HG03095 (cell line): ENCODE data around the gene ITCH.
"Not testable (repeated sequence)": the region's sequence is repeated elsewhere in the genome, so short reads cannot be mapped to it uniquely, and the experiment has no call there.

ENCODE experiments used
- ATAC-seq: cut with Tn5 transposase; IDR thresholded peaks from one replicate; pipeline ENCODE4 v1.9.1; 2021; ENCODE audit warnings: moderate library complexity; ENCODE audit not compliant: unreplicated experiment

ITCH gene

DNA sequence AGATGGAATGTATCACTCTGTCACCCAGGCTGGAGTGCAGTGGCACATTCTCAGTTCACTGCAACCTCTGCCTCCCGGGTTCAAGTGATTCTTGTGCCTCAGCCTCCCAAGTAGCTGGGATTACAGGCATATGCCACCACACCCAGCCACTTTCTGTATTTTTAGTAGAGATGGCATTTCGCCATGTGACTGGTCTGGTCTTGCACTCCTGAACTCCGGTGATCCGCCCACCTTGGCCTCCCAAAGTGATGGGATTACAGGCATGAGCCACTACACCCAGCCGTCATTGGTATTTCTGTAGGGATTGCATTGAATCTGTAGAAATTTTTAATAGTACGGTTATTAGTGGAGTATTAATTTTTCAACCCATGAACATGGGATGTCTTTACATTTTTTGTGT, 134.5 kb downstream of the ITCH start:
- not testable (repeated sequence) for ATAC-seq

DNA sequence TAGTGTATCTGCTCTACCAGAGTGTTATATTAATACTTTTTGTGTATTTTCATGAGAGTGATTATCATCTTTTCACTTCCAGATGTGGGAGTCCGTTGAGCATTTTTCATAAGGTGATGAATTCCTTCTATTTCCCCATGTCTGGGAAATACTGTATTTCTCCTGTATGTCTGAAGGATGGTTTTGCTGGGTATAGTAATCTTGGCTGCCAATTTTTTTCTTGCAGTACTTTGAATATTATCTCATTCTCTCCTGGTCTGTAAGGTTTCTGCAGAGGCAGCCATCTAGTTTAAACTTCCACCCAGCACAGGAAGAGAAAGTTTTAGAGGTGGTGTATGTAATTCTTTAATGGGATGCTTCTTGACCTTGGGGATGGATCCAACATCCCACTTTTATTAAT, 137.8 kb downstream of the ITCH start:
- no peak for ATAC-seq

GRCh38 chr20:34506480-34506879, 143.4 kb downstream of the ITCH start:
- ATAC-seq: no peak

DNA sequence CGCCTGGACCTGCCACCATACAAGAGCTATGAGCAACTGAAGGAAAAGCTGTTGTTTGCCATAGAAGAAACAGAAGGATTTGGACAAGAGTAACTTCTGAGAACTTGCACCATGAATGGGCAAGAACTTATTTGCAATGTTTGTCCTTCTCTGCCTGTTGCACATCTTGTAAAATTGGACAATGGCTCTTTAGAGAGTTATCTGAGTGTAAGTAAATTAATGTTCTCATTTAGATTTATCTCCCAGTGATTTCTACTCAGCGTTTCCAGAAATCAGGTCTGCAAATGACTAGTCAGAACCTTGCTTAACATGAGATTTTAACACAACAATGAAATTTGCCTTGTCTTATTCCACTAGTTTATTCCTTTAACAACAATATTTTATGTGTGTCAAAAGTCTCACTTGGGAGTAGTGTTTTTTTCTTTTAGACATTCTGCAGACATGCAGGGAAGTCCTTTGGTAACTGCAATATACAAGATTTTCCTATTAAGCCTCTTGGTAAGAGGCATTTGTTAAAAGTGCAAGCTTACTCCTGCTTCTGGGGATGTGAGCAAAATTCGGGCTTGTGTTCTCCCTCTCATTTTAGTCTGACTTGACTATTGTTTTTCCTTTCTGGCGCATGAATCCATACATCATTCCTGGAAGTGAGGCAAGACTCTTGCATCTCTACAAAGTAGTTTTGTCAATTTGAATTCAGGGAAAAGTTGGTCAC, 144.8 kb downstream of the ITCH start:
- no peak for ATAC-seq

GRCh38 chr20:34510575-34510974, 147.5 kb downstream of the ITCH start:
- ATAC-seq: no peak

GRCh38 chr20:34511891-34512265, 148.8 kb downstream of the ITCH start:
- ATAC-seq: no peak

DNA sequence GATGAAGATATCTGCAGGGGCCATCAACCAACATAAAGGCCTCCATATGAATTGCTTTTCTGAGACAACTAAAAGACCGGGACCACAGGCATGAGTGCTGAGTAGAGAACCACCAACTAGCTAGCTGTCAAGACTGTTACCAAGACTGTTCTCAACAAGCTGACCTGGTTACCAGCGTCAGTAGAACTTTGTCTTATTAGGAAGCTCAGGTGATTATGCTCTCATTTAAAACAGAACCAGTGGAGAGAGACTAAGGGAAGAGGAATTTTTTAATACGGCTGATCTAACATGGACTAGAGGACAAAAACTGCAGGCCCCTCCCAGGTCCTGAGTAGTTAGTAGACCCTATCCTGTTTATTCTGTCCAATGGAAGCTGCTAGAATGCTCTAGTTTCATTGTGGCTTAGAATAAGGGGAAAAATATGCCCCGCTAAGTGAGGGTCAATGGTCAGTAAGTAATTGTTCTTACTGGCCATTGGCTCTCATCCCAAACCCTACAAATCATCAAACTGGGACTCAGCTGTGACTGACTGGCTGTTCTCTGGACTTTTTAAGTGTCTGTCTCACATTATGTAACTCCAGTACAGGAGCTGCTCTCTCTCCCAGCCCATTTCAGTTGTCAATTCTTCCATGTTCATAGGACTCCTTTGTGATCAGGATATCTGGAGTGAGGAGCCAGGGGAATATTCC, 149.3 kb downstream of the ITCH start:
- no peak for ATAC-seq

DNA sequence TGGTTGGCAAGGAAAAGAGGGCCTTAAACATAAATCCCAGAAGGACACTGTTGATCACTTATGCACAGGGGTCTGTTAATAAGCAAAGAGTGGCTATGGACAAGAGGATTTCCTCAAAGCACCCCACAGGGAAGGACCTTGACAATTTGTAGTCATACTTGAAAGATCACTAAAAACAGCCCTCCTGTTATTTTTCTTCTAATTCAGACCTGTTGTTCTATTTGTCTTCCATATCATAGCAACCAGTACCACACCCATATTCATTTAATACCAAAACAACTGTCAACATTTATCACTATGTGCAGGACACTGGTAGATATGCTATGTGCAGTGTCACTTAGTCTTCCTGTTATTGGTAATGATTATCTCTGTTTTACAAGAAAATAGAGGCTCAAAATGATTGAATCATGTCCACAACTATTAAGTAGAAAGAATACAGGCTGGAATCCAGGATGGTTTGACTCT, 149.9 kb downstream of the ITCH start:
- ATAC-seq: no peak

- ATAC-seq: not testable (repeated sequence)
Measured at GRCh38 chr20:34514034-34514433, 151.0 kb downstream of the ITCH start.

DNA sequence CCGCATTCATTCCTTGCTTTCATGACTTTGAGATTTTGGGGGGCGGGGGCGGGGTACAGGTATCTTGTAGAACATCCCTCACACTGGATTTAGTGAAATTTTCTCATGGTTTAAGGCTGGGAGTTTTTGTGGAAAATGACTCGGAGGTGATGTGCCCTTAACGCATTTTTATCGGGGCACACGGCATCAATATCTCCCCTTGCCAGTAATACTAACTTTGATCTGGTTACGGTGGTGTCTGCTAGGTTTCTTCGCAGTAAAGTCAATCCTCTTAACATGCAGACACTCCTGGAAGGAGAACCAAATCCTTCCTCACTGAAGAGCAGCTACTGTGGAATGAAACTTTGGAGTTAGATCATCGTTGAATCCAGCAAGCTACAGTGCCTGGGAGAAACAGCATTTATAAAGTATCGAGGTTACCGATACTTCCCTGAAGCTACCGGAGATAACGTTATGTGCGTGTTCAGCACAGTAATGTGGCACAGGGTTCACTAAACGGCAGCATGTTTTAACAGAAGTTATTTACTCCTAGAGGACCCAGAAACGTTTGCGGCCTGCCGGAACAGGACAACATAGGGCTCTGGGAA, 151.9 kb downstream of the ITCH start:
- no peak for ATAC-seq

GRCh38 chr20:34515484-34516246, 152.6 kb downstream of the ITCH start:
- ATAC-seq: peak; percentile 39

DNA sequence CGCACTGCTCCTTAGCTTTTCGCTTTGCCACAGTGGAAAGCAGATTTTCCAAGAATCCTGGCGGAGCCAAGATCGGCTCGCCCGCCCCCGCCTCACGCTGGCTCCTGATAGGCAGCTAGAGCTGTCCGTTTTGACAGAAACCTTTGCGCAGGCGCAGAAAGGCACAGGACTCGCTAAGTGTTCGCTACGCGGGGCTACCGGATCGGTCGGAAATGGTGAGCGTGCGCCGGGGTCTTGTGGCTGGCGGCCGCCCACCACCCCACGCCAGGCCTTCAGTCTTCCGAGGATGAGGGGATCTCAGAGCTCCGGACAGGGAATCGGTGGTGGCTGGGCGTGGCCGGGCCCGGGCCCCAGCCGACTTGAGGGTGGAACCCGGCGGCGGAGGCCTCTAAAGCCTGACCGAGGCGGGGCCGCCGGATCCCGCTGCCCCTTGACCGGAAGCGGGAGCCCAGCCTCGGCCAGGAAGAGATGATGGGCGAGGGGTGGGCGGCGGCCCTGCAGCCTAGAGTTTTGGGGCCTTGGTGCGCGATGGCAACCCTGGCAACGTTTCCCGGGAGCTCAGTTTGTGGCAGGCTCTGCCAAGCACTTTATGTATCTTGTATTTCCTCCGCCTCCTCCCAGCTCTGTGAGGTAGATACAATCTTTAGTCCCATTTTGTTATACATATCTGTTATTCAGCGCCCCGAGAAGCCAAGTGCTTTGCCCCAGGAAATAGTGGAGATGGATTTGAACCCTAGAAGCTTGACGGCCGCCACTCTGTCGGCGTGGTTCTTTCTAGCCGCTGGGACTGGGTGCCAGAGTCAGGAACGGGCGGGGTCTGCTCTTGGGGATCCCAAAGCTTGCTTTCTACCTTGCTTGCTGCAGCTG, 153.4 kb downstream of the ITCH start, which contains the start of gene DYNLRB1:
Gene DYNLRB1, plus strand, starts transcription at position 176 of the 867 bp plus-strand sequence. Its CDS starts 37 bp downstream, at position 213.
- ATAC-seq: peak; percentile 59

DNA sequence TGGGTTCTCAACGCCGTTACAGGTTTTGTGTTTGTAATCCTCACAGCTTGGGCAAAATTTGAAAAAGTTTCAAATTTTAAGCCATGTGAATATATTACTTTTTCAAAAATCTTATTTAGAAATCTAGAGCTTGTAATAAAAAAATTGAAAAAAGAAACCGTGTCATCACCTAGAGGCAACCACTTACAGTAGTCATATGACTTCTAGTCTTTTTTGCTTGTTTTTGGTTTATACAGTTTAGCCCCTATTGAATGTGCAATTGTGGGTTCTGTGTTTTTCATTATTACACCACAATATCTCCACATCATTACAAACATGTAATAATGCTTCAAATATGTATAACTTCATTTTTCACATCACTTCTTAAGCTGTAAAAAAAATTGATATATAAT, 154.0 kb downstream of the ITCH start:
- no peak for ATAC-seq

DNA sequence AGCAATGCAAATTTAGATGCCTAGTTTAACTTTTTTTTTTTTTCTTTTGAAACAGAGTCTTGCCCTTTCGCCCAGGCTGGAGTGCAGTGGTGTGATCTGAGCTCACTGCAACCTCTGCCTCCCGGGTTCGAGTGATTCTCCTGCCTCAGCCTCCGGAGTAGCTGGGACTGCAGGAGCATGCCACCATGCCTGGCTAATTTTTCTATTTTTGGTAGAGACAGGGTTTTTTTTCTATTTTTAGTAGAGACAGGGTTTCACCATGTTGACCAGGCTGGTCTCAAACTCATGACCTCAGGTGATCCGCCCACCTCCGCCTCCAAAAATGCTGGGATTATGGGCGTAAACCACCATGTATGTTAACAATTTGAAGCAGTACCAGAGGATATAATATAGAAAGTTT, 155.8 kb downstream of the ITCH start:
- ATAC-seq: not testable (repeated sequence)

DNA sequence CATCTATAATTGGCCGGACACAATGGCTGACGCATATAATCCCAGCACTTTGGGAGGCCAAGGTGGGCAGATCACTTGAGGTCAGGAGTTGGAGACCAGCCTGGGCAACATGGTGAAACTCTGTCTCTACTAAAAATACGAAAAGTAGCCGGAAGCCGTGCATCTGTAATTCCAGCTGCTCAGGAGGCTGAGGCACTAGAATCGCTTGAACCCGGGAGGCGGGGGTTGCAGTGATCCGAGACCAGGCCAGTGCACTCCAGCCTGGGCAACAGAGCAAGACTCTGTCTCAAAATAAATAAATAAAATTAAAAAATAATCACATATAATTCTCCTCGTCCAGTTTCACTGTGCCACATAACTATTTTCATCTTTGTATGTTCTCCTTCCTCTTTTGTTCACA, 156.8 kb downstream of the ITCH start:
- ATAC-seq: not testable (repeated sequence)

DNA sequence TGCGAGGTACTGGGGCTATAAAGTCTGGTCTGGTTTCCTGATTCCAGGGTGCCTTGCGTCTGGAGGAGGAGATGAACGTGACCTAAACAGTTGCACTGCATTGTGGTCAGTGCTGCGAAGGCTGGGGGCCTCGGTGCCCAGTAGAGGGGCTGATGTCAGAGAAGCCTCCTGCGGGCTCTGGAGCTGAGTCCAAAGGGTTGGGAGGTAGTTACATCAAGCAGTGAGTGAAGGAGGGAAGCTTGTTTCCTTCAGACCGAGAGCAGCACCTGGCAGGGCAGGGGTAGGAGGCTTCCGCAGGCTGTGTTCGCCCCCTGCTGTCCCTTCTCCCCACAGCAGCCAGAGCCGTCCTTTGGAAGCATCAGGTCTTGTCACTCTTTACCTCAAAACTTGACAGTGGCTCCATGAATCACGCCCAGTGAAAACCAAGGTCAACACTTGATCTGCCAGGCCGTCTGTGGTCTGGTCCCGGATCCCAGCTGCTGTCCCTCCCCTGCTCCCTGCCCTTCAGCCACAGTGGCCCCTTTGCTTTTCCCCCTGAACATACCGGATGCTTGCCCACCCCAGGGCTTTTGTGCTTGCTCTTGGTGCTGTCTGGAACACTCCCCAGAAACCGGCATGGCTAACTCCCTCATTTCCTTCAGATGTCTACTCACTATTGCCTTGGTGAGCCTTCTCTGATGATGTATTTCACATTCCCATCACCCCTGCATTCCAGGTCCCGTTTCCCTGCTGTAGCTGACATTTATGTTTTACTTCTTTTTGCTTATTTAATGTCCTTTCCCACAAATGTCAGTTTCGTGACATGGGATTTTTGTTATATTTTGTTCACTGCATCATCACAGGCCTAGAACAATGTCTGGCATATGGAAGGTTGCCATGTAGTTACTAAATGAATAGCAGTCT, 160.1 kb downstream of the ITCH start:
- no peak for ATAC-seq

GRCh38 chr20:34524426-34524825, 161.4 kb downstream of the ITCH start:
- no peak for ATAC-seq

- ATAC-seq: no peak
Measured at GRCh38 chr20:34525342-34525708, 162.3 kb downstream of the ITCH start.

DNA sequence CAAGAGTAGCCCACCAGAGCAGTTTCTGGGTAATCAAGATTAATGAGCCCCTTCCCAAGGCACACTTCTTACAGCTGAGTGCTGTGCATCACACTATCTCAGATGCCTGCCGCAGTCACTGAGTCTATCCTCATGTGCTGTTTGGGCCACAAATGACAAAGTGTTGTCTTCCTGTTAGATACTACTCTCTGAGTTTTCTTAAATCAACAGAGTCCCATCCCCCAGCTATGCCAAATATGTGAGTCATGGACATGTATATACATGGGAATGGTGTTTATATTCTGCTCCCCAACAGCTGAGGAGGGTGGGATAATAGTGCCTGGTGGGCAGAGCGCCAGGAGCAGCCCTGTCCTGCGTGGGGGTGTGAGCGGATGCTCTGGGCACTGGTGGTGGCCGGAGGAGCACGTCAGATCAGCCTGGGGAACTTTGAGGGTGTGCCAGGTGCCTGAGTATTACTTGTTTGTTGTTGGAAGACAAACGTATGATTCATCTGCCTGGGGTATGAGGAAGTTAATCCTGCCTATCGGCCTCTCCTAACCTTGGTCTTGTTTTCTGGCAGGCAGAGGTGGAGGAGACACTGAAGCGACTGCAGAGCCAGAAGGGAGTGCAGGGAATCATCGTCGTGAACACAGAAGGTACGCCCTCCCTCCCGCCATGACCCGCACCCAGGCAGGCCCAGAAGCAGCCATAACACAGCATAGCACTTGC, 162.8 kb downstream of the ITCH start:
- ATAC-seq: no peak
